Raji (cell line): Measurements from ENCODE around the gene TTC9.

Experiments used
- POLR2A ChIP-seq: IDR thresholded peaks from 2 replicates; pipeline ENCODE4 v1.6.1; 2011; ENCODE audit warnings: low read depth, low read length, control low read depth; ENCODE audit not compliant: insufficient read depth

TTC9 gene

GRCh38 chr14:70635971-70636595, 5.6 kb upstream of the TTC9 start:
- no peak for TF ChIP-seq POLR2A

- no peak for TF ChIP-seq POLR2A
Measured at GRCh38 chr14:70638416-70638815, 3.3 kb upstream of the TTC9 start.

DNA sequence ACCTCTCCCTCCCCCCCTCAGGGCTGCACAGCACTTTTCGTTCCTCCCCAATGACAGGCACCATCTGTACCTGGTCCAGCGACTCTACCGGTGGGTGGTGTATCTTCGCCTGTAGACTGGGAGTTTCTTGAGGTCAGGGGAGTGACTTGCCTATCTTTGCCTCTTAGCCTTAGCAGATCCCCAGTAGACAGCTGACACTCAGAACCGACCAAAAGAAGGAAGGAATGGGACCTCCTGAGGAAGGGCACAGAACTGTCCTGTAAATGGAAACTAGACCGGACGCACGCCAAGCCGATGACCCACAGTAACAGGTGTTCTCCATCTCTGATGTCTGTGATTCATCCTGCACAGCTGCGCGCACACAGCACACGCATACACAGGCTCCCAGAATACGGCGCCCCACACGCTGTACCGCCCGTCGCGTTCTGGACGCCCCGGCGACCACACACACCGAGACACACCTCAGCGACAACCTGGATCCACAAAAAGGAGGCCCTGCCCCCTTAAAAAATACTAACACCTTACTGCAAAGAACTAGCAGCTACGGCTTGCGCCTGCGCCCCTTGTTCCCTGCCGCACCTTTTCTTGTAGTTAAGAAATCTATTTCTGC, 673 bp upstream of the TTC9 start:
- peak; percentile 69 for TF ChIP-seq POLR2A

DNA sequence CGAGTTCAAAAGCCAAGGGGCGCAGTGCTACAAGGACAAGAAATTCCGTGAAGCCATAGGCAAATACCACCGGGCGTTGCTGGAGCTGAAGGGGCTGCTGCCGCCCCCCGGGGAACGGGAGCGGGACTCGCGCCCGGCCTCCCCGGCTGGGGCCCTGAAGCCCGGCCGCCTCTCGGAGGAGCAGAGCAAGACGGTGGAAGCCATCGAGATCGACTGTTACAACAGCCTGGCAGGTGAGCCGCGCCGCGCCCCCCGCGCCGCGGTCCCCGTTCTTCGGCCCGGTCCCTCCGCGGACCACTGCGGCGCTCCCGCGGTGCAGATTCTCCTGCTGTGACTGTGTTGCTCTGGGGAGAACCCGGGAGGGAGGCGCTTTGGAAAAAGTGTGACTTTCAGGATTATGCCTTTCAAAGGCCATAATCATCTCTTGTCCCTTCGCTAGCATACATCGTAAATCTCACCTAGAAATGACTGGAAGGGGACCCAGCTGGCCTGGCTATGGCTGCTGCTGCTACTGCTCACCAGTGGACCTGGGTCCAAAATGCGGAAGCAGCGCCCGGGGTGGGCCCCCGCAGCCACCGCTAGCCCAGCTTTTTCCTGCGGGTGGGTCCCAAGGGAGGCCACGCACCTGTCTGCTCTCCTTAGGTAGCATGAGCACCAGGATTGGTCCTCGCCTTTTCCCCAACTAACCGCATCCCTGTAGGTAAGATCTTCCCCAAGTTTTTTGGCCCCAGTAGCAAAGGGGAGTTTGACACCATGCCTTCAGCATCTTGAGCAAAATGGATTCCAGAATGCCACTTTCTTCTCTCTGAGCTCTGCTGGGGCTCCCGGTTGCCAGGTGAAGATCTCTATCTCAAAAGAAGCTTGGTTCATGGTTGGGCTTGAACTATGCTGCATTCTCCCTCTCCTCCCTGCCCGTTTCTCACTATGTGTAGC, 853 bp downstream of the TTC9 start:
- TF ChIP-seq POLR2A: peak; percentile 73

DNA sequence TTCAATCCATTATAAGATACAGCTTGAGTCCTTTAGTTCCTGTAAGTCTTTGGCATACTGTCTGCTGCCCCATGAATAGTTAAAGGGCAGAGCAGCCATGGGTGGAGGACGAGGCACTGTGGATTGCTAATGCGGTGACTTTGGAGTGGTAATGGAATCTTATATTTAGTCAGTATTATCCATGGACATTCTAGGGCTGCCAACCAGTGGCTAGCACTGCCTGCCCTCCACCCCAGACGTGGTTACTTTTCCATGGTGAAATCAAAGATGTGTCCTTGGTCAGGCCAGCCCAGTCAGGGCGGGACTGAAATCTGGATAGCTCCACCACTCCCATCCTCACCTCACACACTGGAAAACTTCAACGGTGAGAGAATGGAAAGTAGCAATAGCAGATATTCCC, 2.3 kb downstream of the TTC9 start:
- no peak for TF ChIP-seq POLR2A

DNA sequence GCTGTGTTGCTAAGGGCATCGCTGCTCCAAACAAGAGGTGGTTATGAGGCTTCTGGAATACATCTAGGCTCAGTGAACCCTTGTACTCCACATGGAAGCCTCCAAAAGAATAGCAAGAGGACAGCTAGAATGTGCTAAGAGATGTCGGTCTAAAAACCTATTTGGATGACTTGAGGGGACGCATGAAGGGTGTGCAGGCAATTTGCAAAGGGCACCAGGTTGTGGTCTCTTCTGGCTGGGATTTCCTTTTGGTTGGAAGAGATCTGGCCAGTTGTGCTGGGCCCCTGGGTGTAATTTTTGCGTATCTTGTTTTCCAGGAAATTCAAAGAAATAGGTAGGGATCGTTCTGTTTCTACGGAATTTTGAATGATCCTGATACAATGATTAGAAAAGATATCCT, 4.2 kb downstream of the TTC9 start:
- TF ChIP-seq POLR2A: no peak

- TF ChIP-seq POLR2A: no peak
Measured at GRCh38 chr14:70646705-70647104, 5.0 kb downstream of the TTC9 start.

DNA sequence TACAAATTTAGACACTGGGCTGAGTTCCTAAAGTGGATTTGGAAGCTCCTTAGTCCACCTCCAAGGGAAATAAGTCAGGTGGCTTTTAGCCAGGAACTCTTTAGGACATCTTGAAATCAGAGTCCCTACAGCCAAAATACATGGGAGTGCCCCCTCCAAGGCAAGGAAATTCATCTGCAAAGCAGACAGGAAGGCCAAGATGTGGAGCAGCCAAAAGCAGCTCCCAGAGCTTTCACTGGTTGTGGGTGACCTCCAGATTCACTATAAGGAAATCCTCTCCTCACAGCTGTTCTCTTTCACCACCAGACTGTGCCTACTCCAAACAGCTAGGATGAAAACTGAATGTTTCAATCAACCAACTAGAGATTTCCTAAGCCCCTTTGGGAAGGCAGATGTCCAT, 6.6 kb downstream of the TTC9 start:
- TF ChIP-seq POLR2A: no peak

DNA sequence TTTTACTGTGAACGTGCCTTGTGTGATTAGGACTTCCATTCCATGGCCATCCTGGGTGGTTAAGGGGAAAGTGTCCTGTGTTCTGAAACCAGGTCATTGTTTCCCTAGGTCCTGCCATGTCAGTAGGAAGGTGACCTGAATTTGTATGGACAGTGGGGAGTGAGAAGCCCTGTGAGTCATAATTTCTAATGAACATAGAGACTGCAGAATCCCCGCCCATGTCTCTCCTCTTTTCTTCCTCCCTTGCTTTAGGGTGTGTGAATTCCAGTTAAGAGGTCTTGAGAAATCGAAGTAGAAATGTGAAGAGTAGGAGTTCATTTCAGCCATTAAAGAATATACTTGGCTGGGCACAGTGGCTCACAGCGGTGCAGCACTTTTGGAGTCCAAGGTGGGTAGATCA, 8.1 kb downstream of the TTC9 start:
- no peak for TF ChIP-seq POLR2A

- no peak for TF ChIP-seq POLR2A
Measured at GRCh38 chr14:70651522-70651921, 9.8 kb downstream of the TTC9 start.

GRCh38 chr14:70652871-70653270, 11.2 kb downstream of the TTC9 start:
- TF ChIP-seq POLR2A: no peak

DNA sequence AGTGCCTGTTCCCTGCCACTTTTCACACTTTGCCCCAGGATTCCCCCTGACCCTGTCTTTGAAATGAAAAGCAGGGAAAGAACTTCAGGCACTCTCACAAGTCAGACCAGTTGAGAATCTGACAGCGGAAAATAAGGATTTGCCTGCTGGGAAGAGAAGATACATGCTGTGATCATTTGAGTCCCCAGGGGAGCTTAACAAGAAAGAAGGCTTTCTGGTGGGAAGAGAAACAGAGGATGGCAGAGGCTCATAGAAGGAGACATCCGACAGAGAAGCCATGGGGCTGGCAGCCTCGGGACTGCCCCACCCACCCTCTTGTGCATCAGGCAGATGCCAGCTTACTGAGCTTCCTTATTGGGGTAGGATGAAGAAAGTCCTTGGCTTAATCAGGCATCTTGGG, 11.9 kb downstream of the TTC9 start:
- no peak for TF ChIP-seq POLR2A

DNA sequence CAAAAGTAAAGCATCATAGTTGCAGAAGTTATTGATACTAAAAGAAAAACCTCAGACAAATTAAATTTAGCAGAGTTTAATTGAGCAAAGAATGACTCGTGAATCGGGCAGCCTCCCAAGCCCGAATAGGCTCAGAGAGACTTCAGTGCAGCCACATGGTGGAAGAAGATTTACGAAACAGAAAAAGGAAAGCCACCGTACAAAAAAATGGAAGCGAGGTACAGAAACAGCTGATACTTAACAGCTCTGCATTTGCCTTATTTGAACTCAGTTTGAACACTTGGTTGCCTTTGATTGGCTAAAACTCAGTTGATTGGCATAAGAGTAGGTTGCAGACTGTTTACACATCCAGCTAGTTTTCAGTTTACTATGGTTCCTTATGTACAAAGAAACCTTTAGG, 12.9 kb downstream of the TTC9 start:
- peak; percentile 30; the same call in 1 of the 2 replicates for TF ChIP-seq POLR2A

GRCh38 chr14:70655110-70655826, 13.6 kb downstream of the TTC9 start:
- peak; percentile 49 for TF ChIP-seq POLR2A

- peak; percentile 42; the same call in 1 of the 2 replicates for TF ChIP-seq POLR2A
Measured at GRCh38 chr14:70658899-70659298, 17.2 kb downstream of the TTC9 start.

DNA sequence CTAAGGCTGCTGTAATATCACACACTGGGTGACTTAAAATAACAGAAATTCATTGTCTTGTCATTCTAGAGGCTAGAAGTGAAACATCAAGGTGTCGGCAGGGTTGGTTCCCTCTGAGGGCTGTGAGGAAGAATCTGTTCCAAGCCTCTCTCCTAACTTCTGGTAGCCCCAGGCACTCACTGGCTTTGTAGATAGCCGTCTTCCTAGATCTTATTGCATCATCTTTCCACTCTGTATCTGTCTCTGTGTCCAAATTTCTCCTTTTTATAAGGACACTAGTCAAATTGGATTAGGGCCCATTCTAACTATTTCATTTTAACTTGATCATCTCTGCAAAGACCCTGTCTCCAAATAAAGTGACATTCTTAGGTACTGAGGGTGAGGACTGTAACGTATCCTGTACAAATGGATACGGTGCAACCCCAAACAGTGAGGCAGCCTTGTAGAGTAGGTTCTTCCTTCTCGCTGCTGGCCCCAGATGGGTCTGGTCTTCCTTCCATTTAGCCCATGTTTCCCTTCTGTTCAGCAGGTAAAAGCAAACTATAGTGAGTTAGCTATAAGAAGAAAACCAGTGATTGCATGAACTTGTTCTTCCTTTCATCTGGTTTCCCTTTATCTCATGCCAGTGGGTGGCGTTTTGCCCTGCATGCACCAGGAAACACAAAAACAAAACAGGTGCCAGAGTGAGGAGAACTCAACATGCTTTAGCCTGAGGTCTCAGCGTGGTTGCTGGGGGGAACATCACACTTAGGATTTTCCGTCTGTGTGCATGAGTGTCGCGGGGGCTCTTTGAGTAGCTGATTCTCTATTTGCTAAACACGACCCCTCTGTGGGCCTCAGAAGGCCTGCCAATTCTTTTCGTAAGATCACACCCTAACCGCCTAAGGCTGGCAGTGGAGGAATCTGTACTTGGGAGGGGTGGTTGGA, 19.5 kb downstream of the TTC9 start:
- peak; percentile 17; the same call in 1 of the 2 replicates for TF ChIP-seq POLR2A
